Stimulated activated CD8-positive, alpha-beta memory T cell treated with anti-CD3 and anti-CD28 coated beads, Interleukin-15, amount 100 ng/mL, for 48 hours (primary cell): ENCODE data around the gene RTL5.
A peak's percentile ranks its signal among the peaks of the same experiment; 100 is the strongest.

Experiments
- DNase-seq, 2 donors: peaks; one replicate each; pipeline ENCODE4 v3.0.0-alpha.2; 2020; ENCODE audit warnings: low read depth in 2 of 2

RTL5 gene

DNA sequence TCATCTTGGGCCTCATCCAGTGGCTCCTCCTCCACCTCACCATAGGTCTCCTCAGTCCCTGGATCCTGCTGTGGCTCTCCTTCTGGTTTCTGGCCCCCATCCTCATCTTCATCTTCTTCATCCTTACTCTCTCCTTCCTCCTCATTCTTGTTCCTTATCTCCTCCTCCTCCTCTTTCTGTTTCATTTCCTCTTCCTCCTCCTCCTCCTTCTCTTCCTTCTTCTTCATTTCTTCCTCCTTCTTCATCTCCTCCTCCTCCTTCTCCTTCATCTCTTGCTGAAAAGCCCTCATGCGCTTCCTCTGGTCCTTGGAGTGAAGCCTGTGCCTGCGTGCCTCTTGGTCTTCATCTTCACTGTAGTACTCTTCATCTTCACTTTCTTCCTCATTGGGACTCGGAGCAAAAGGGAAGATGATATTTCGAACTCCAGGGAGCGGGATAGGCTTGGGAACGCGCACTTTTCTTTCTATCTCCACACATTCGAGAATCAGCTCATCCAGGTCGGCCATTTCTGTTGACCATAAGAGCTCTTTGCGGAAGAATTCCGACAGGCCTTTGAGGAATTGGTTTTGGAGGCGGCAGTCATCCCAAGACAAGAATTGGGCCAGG is 1.5 kb downstream of the RTL5 start:
- no peak for DNase-seq

DNA sequence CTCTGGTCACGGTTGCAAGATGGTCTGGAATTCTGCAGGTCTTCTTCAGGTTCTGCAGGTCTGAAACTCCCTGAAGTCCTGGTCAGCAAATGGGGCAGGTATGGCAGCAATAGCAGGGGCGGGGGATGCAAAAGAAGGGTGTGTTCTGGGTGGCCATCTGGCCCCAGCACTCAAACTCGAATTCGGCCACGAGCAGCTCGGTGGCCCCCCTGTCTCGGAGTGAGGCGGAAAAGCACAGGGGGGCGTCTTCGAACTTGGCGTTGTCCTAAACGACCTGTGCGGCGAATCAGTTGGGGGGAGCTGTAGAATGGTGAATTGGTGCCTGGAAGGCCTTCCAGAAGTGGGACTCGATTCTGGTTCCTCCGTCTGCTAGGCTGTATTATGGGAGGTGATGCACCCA is 2.1 kb downstream of the RTL5 start:
- DNase-seq: no peak

DNA sequence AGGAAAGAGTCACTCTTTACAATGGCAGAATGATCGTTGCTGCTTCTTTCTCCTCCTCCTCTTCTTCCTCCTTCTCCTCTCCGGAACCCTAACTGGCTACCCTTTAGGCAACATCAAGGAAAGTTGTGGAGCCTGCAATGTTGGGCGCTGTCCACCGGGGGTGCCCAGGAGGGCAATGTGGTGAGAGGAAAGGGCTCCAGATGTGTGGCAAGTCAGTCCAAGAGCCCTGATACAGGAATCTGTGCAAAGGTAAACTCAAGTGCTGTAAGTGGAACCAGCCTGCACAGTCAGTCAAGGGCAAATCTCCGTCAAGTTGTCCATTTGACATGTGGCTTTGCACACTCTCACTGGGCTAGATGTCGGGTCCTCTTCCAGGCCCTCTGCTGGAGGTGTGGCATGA is 2.8 kb downstream of the RTL5 start:
- DNase-seq: no peak

DNA sequence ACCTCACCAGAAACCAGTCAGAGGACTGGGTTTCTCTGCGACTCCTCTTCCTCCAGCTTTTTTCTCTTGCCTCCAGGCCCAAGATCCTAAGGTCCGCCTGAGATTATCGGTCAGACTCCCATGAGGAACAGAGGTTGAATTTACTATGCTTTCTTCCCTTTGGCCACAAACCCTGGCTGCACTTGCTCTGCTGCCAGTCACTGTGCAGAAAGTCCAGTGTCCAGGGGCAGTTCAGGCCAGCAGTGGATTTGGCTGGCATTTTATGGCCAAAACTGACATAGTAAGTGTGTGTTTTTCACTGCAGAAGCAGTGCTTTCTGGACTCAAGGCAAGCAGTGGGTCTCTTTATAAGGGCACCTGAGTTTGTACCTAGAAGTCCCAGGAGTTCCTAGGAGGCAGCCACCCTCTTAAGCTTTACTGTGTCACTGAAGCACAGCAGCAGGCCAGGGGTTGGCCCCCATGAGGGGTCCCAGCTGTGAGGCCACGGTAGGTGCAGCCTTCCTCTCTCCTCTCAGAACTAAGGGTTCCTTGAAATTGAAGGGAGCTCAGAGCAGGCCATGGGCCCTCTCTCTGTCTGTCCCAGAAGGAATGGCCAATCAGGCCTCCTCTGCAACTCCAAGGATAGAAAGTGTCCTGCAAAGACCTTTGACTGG is 3.4 kb downstream of the RTL5 start:
- no peak for DNase-seq

DNA sequence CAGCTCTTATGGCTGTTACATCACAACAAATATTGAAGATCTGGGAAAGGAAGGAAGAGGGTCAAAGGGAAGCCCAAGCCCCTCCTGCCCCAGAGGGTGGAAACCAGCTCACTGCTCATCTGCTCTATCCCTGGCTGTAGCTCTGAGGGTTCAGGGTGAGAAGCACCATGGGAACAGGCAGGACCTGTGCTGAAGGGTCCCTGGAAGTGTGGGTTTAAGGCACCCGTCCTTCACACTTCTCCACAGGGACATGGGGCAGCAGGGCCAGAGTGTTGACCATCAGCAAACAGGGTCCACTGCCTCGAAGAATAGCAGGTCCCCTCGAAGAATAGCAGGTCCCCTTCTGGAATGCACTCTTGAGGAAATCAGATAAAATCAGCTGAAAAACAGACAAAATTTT is 4.4 kb downstream of the RTL5 start:
- no peak for DNase-seq

DNA sequence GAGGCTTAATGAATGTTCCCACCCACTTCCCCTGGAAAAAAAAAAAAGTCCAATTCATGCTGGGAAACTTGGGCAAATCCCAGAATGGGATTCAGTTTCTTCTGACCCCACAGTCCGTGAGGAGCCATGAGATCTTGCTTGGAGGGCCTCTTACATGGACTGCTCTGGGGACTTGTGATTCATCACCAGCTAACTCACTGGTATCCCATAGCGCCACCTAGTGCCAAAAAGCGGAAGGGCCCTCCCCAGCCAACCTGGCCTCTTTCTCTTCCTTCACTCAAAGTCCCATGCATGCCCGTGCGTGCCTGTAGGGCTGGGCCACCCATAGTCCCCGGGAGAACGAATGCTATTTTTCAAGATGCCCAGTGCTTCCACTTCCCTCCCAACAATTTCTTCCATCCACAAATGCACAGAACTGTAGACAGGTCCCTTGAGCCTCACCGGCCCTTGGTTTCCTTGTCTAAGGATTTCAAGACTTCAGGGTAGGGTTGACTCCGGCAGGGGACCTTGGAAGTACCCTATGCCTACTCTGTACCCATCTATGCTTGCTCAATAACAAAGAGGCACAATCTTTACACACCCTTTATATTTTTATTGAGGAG is 5.1 kb downstream of the RTL5 start:
- peak; percentile 52 to 62 for DNase-seq

DNA sequence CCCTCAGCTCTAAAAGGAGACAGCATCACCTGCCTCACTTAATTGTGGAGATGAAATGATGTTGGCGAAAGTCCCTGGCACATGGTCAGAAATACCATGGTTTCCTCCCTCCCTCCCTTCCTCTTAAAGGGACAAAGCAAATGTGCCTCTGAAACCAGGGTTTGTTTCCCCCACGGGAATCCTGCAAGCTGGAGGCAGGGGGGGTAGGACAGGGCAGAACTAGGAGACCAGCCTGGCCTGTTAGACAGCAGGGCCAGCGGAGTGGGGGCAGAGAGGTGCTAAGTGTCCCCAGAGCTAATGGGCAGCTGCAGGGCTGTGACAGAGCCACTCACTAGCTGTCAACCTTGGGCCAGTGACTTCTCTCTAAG is 5.7 kb downstream of the RTL5 start:
- no peak for DNase-seq

DNA sequence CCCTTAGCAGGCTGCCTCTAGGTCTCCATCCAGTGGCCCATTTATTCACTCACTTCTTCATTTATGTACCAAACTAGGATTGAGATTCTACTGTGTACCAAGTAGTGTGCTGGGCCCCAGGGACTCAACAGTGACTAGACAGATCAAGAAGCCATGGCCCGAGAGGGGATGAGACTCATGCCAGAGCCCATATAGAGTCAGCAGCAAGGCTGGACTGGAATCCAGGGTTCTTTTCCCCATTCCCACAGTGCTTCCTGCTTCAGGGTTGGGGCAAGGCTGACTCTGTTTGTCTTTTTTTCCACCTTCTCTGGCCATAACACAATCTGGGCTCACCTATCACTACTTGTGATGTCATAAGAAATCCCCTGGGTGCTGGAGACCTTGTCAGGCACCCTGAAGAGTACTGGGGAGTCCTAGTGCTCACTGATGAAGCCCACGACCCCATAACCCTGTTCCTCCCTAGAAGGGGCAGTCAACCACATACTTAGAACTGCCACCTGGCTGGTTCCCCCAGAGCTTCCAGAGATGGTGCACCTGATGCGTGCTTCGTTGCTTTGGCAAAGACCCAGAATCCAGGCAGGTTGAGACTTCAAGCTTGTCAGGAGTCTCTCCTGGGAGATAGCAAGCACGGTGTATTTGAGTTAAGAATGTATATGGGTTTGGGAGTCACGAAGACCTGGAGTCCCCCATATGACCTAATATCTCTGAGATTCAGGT is 6.2 kb downstream of the RTL5 start:
- DNase-seq: no peak

DNA sequence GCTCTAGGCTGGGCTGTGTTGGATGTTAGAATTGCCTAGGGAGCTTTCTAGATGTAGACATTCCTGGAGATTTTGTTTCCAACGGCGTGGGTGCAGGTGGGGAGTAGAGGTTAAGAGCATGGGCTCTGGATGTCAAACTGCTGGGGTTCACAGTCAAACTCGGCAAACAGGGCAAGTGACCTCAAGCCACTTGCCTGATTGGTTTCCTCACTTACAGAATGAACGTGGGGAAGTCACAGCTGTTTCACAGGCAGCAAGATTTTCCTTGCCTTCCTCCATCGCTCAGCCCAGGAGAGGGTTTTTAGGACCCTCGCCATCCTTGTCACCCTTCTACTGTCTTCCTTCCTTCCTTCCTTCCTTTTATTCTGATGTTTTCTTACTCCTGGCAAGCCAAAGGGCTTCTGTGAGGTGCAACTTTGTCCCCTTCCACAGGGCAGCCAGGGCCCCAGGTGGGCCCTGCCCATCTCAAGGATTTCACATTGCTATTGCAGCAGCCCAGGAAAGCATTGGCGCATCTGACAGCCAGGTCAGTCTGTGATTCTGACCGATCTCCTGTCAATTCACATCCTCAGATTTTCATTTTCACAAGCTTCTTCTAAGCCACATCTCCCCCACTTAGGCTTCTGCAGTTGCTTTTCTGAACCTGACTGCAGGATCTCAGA is 7.0 kb downstream of the RTL5 start:
- DNase-seq: no peak

DNA sequence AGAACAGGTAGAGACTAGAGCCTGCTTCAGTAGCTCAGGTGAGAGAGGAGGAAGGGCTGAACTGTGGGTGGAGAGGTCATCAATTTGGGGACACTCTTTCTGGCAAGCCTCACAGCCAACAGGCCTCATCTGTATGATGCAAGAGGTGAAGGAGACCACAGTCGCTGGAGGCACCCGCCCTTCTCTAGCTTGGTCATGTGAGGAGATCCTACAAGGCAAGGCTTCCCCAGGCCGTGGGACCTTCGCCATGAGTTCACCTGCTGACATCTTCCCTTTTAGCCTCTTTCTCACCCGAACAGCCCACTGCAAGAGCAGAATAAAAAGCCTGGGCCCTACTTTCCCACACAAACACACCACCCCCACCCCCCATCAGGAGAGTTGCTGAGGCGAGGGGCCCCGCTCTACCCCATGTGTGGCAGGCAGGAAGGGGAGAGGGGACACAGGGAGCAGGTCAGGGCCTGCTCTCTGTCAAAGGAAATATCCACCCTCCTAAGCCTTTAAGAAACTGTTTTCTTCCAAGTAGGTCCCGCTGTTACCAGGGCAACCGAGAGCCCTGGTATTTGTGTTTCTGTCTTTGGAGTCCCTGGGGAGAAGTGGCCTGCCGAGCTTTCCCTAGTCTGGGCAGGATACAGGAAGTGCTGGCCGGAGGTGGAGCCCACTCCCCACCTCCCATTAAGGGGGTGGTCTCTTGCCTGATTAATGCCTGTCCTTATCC is 8.1 kb downstream of the RTL5 start:
- no peak for DNase-seq

DNA sequence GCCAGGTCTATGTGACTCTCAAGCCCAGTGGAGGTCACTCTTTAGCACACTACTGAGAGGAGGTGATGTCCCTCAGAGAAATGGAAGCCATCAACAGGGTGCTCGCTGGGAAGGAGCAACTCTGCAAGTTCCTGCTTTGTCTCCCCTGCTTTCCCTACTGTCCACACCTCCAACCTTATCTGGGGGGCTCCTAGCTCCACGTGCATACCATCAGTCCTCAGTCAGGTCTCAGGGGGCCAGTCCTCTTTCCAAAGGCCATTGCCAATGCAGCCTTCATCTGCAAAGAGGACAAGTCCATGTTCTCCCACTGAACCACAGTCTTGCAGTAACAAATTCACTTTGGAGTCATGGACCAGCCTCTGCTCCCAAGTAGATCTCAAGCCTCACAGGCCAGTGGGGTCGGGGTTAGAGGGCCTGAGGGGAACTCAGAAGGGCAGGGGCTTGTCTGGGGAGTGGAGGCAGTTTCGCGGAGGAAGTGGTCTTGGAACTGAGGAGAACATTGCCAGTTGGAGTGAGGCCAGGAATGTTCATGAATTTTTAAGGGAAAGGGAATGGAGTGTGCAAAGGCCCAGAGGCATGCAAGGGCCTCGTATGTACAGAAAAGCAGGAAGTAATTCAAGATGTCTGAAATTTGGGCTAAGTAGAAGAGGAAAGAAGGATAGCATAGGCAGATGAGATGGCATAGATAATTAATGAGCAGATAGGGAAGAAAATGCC is 8.9 kb downstream of the RTL5 start:
- no peak for DNase-seq

DNA sequence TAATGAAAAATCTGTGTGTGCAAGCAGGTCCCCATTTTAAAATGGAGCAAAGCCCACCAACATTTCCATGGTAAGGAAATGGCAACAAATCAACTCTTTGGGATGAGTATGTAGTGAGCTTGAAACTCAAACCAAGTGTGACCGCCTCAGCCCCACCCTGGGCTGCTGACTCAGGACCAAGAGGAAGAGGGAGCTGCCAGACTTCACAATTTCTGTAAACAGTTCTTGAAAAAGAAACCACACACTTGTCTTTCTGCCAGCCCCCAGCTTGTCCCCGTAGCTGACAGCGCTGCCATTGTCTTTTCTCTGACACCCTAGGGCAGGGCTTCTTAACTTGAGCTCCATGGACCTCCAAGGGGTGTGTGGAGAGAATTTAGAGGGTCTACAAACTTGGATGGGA is 10.3 kb downstream of the RTL5 start:
- DNase-seq: no peak

DNA sequence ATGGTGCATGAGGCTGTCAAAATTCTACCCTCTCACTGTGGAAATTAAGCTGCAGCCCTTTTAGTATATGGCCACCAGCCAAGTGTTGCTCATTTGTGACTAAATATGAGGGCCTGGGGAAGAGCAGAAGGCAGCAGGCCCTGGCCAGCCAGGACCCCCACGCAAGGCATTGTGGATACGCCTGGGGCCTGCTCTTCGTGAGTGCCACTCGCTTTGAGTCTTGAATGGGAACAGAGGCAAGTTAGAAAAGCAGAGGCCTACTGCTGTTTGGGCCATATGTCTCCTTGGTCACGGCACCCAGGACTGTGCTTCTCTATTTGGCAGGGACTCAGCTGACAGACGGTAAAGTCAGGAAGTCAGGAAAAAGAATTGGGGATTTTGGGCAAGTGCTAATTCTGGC is 10.9 kb downstream of the RTL5 start:
- DNase-seq: no peak

DNA sequence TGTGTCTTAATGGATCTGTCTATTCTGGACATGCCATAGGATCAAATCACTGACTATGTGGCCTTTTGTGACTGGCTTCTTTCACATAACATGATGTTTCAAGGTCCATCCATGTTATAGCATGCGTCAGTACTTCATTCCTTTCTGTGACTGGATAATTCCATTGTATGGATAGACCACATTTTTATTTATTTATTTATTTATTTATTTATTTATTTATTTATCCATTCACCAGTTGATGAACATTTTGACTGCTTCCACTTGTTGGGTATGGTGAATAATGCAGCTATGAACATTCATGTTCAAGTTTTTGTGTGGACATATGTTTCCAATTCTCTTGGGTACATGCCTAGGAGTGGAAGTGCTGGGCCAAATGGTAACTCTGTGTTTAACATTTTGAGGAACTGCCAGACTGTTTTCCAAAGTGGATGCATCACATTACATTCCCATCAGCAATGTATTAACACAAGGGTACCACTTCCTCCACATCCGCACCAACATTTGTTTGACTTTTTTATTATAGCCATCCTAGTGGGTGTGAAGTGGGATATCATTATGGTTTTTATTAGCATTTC is 14.0 kb downstream of the RTL5 start:
- DNase-seq: no peak

DNA sequence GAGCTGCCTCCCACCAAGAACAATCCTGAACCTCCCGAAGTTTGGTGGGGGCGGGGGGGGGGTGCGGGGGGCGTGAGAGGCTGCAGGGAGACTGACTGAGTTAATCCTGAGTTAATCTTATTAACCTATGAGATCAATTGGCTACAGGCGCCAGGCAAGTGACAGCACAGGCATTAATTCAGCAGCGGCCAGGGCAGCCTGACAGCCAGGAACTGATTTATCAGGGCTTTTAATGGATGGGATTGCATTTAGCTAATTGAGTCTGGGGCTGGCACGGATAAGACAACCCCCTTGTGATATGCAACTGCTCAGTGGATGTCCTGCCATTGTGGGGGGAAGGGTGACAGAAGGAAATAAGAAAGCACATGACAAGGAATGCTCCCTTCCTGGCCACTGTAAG is 16.3 kb downstream of the RTL5 start:
- no peak for DNase-seq

DNA sequence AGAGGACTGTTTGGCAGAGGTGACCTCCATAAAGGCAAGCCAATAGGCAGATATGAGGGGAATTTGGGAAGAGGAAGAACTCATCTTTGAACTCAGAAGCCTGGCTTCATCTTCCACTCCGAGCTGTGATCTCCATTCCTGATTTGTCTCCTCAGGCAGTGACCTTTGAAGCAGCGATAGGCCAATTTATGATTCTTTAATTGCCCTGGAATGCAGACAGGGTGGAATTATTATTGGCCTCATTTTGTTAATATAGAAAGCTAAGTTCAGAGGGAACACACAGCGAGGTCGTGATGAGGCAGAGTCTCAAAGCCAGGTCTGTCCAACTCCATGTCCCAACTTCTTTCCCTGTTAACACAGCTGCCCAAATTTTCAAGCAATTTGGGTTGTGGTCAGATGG is 16.9 kb downstream of the RTL5 start:
- no peak for DNase-seq

DNA sequence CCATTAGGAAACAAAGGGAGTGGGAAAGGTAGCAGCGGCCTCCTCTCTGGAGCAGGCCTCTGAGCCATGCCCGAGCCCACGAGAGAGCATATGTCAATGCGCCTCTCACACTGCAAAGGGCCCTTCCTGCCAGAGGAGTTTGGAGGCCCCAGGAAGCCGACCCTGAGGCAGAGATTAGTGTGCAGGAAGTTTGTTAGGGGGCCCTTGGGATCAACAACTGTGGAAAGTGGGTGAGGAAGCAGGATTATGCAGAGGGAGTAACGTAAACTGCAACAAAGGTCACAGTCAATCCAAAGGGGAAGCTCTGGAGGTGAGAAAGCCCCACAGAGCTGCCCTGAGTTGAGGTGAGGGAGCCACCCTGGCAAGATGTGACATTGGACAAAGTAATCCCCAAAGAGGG is 17.4 kb downstream of the RTL5 start:
- no peak for DNase-seq

DNA sequence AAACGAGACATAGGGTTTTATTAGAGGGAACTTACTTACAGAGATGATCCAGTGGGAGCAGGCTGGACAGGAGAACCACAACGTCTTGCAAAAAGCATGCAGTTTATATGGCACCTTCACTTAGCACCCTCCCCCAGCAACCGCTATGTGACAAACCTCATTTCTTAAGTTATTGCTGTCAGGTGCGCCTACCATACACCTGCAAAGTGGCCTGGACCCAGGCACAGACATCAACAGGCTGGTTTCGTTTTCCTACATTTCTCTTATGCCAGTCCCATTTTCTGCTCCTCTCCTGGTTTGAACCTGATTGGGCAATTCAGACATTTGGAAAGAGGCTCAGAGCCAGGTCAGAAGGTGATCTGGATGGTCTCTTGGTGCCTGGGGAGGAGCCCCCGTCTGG is 18.3 kb downstream of the RTL5 start:
- DNase-seq: no peak

DNA sequence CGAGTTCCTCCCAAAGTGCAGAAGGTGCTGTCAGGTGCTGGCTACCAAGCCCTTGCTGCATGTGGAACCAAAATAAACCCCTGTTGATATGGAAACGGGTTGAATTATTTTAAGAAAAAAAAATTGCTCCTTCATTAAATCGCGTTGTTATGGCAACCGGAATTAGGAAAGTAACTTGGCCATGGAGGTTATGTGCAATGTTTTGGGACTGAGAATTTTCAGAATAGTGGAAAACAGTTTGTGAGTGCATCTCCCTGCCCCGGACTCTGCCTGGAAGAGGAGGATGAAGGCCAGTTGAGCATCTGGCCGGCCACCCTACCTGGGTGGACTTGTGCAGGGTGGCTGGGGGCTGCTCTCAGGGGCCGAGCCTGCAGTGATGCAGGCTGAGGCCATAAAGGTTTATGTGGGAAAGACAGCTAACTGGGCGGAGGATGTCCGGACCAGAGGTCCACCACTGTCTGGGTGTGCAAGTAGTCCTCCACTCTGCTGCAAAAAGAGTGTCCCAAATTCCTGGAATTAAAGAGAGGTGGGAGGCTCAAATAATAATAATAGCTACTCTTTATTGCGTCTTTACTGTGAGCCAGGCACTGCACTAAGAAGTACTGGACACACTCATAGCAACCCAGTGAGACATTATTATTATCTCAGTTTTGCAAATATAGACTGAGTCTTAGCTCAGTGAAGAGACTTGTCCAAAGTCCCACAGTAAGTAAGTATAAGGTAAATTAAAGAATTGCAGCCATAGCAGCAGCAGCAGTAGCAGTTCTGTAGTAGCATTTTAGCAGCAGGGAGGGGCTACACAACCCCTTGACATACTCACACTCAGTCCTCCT is 20.6 kb downstream of the RTL5 start:
- DNase-seq: no peak
